Sigmoid colon (tissue), 7 donors: Measurements from ENCODE around the gene ARHGAP10. TPM values are rescaled to one million over a fixed set of nuclear protein-coding genes. Genes with fewer than 3 reads are reported as not detected.
"Not testable (repeated sequence)": the region's sequence is repeated elsewhere in the genome, so short reads cannot be mapped to it uniquely, and the experiment has no call there.

ENCODE experiments used
- DNase-seq: peaks from one replicate; pipeline ENCODE4 v3.0.0-alpha.2; 2019
- H3K27ac ChIP-seq, 4 donors: fragments of 200-600 bp; sonication (generic); one replicate each; pipeline ENCODE4 v1.5.1; 2016 to 2019; ENCODE audit warnings: mild to moderate bottlenecking in 1 of 4
- H3K27me3 ChIP-seq, 3 donors: fragments of 200-600 bp; sonication (generic); one replicate each; pipeline ENCODE4 v1.5.1; 2019; ENCODE audit warnings: mild to moderate bottlenecking in 1 of 3
- H3K36me3 ChIP-seq, 4 donors: fragments of 200-600 bp; sonication (generic); one replicate each; pipeline ENCODE4 v1.5.1; 2016 to 2019
- H3K4me1 ChIP-seq, 4 donors: fragments of 200-600 bp; sonication (generic); one replicate each; pipeline ENCODE4 v1.5.1; 2017 to 2019
- H3K4me3 ChIP-seq, 4 donors: fragments of 200-600 bp; sonication (generic); one replicate each; pipeline ENCODE4 v1.5.1; 2017 to 2019; ENCODE audit warnings: mild to moderate bottlenecking in 2 of 4, moderate library complexity in 1 of 4
- H3K9me3 ChIP-seq, 4 donors: fragments of 200-600 bp in 3 of 4; sonication (generic) in 3 of 4; one replicate each; pipeline versions ENCODE4 v1.5.1 to v1.6.1; 2013 to 2019
- EP300 ChIP-seq, 4 donors: sonication (generic); formaldehyde crosslinking; IDR thresholded peaks; one replicate each; pipeline ENCODE4 v1.6.1; 2017; ENCODE audit warnings: antibody characterized with exemption in 4 of 4
- POLR2A ChIP-seq, 2 donors: fragments of 450-650 bp; IDR thresholded peaks; one replicate each; pipeline ENCODE4 v1.6.1; 2016; ENCODE audit warnings: antibody characterized with exemption in 2 of 2, mild to moderate bottlenecking in 2 of 2, moderate library complexity in 2 of 2
- POLR2AphosphoS5 ChIP-seq, 4 donors: sonication (generic); formaldehyde crosslinking; IDR thresholded peaks; one replicate each; pipeline ENCODE4 v1.6.1; 2017; ENCODE audit warnings: antibody characterized with exemption in 4 of 4
- WGBS, 2 donors: extraction: QIAGEN DNeasy Blood & Tissue Kit; methylation state at CpG; one replicate each; pipeline ENCODE4 v1.1.7; 2013; 5-methylcytosine and 5-hydroxymethylcytosine counted together
- intact Hi-C: fragments of 100-400 bp; cut with DNase I; formaldehyde crosslinking; loops from one replicate; pipeline ENCODE4 v1.15.1; 2023
- polyA plus RNA-seq, 3 donors: library from polyadenylated mRNA; stranded (reverse); fragments of 200-250 nt; gene quantifications; one replicate each; pipeline ENCODE4 v1.2.3, GENCODE V29; 2013
- total RNA-seq, 4 donors: library from RNA; depleted of rRNA; stranded (reverse); fragments of >200 nt; gene quantifications; one replicate each; pipeline ENCODE4 v1.1.0, GENCODE V29; 2016
- TF ChIP-seq, protein P1 (sequence below), 4 experiments: fragments of 450-650 bp in 3 of 4; fragments of 200-600 bp in 1 of 4; IDR thresholded peaks; one replicate each; pipeline ENCODE4 v1.5.1; 2016 to 2019; ENCODE audit warnings: antibody characterized with exemption in 4 of 4, mild to moderate bottlenecking in 3 of 4, moderate library complexity in 2 of 4
- donor health status: healthy with polysubstance abuse.
- donor health status: Bipolar disorder and iron deficiency.
- donor health status: healthy.

ARHGAP10 gene
- total and polyA plus RNA-seq, 7 donors = 3.0 to 158 (median 123) TPM

DNA sequence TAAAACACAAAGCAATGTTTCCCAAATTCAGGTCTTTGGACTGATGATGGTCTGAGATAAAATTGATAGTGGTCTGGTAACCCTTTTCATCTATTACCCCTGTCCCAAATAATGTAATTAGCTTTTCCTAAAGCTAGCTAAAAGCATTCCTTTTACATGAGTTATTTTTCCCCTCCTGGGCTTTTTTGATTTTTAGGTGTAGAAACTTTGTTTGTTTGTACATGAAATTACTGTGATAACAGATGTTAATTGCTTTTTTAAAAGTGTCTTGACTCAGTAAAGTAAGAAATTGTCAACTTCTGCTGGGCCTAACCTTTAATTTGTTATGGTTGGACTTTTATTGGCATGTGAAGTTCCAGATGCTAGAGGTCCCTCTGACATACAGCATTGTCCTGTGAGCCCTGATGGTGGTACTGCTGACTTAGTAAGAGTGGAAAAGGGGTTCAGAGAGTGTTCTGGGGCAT lies 145.5 kb downstream of the ARHGAP10 start:
- Histone ChIP-seq H3K4me1 (no peaks in the 10 kb centered on the region), H3K27ac (no peak overlapping the region), H3K4me3 (no peak overlapping the region), H3K36me3 (peaks cover 16 to 70% (median 22%) of the 10 kb centered on the region in 4 donors), H3K27me3 (no peaks in the 10 kb centered on the region), H3K9me3 (no peaks in the 10 kb centered on the region)
- intact Hi-C loops = no loop called here
- DNase-seq = no peak
- TF ChIP-seq POLR2AphosphoS5 (IDR thresholded peaks at IDR 0.05) (no peak), EP300 (IDR thresholded peaks at IDR 0.05) (no peak), POLR2A (IDR thresholded peaks at IDR 0.05) (no peak)
- TF ChIP-seq, protein P1, sequence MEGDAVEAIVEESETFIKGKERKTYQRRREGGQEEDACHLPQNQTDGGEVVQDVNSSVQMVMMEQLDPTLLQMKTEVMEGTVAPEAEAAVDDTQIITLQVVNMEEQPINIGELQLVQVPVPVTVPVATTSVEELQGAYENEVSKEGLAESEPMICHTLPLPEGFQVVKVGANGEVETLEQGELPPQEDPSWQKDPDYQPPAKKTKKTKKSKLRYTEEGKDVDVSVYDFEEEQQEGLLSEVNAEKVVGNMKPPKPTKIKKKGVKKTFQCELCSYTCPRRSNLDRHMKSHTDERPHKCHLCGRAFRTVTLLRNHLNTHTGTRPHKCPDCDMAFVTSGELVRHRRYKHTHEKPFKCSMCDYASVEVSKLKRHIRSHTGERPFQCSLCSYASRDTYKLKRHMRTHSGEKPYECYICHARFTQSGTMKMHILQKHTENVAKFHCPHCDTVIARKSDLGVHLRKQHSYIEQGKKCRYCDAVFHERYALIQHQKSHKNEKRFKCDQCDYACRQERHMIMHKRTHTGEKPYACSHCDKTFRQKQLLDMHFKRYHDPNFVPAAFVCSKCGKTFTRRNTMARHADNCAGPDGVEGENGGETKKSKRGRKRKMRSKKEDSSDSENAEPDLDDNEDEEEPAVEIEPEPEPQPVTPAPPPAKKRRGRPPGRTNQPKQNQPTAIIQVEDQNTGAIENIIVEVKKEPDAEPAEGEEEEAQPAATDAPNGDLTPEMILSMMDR (IDR thresholded peaks at IDR 0.05) = no peak

DNA sequence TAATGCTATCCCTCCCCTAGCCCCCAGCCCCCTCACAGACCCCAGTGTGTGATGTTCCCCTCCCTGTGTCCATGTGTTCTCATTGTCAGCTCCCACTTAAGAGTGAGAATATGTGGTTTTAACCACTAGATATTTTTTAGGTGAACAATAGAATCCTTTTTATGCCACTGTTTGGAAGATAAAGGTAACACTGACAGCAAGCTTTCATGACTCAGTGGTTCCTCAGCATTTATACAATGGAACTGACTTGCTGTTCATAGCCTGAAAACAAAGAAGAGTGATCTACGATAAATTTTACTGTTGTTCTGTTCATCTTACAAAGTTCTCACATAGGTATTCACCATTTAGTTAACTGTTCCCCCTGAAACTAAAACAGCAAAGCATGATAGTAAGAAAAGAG lies 147.8 kb downstream of the ARHGAP10 start:
- Histone ChIP-seq H3K4me1 (no peaks in the 10 kb centered on the region), H3K27me3 (no peaks in the 10 kb centered on the region), H3K4me3 (no peak overlapping the region), H3K27ac (no peak overlapping the region), H3K36me3 (peaks cover 13 to 78% (median 16%) of the 10 kb centered on the region in 4 donors), H3K9me3 (no peaks in the 10 kb centered on the region)
- no peak for TF ChIP-seq POLR2A (IDR thresholded peaks at IDR 0.05)
- TF ChIP-seq POLR2AphosphoS5 (IDR thresholded peaks at IDR 0.05) = no peak
- TF ChIP-seq, protein P1 (IDR thresholded peaks at IDR 0.05) = no peak
- no peak for TF ChIP-seq EP300 (IDR thresholded peaks at IDR 0.05)
- WGBS, 2 donors = 97 to 100% methylated on average over 1 of the region's 1 CpG
- intact Hi-C loops = no loop called here
- no peak for DNase-seq

DNA sequence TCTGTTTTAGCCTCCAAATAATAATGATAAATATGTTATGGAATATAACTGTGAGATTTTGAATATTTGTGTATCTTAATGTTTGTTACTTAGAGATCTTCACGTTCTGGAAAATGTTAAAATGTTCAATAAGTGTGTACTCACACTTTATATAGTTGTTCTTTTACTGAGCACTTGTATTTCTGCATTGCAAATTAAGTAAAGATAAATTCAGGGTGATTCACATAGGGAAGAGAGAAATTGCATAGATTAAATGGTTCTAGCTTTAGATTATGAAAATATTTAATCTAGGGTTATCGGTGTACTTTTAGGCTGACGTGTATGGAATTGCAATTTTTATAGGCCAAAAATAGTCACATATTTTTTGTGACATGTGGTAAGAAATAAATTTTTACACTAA lies 148.6 kb downstream of the ARHGAP10 start:
- no peaks in the 10 kb centered on the region for H3K9me3 ChIP-seq
- H3K27me3 ChIP-seq = no peaks in the 10 kb centered on the region
- no peak for DNase-seq
- no peak overlapping the region for H3K4me3 ChIP-seq
- H3K36me3 ChIP-seq = peaks cover 6 to 76% (median 9%) of the 10 kb centered on the region in 4 donors
- TF ChIP-seq, protein P1 (IDR thresholded peaks at IDR 0.05) = no peak
- TF ChIP-seq POLR2AphosphoS5 (IDR thresholded peaks at IDR 0.05) (no peak), POLR2A (IDR thresholded peaks at IDR 0.05) (no peak), EP300 (IDR thresholded peaks at IDR 0.05) (no peak)
- intact Hi-C loops = no loop called here
- H3K27ac ChIP-seq = no peak overlapping the region
- H3K4me1 ChIP-seq = no peaks in the 10 kb centered on the region
- 96% methylated on average over 3 of the region's 3 CpGs for WGBS, 2 donors

GRCh38 chr4:147884536-147884935 lies 152.6 kb downstream of the ARHGAP10 start:
- H3K27me3 ChIP-seq = no peaks in the 10 kb centered on the region
- no peaks in the 10 kb centered on the region for H3K9me3 ChIP-seq
- no peaks in the 10 kb centered on the region for H3K4me1 ChIP-seq
- intact Hi-C loops = no loop called here
- TF ChIP-seq POLR2AphosphoS5 (IDR thresholded peaks at IDR 0.05) (no peak), POLR2A (IDR thresholded peaks at IDR 0.05) (no peak), EP300 (IDR thresholded peaks at IDR 0.05) (no peak)
- TF ChIP-seq, protein P1 (IDR thresholded peaks at IDR 0.05) = no peak
- 93 to 94% methylated on average over 2 of the region's 2 CpGs for WGBS, 2 donors
- DNase-seq = no peak
- no peak overlapping the region for H3K4me3 ChIP-seq
- peaks cover 0 to 91% (median 7%) of the 10 kb centered on the region in 4 donors for H3K36me3 ChIP-seq
- H3K27ac ChIP-seq = no peak overlapping the region

DNA sequence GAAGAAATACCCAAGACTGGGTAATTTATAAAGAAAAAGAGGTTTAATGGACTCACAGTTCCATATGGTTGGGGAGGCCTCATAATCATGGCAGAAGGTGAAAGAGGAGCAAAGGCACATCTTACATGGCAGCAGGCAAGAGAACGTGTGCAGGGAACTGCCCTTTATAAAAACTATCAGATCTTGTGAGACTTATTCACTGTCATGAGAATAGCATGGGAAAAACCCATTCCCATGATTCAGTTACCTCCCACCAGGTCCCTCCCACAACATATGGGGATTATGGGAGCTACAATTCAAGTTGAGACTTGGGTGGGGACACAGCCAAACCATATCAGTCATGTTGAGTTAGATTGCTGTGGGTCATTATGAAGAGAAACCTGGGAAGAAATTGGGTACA lies 153.3 kb downstream of the ARHGAP10 start:
- H3K4me1 ChIP-seq, H3K27me3 ChIP-seq, DNase-seq, intact Hi-C loops, H3K27ac ChIP-seq, H3K4me3 ChIP-seq, H3K9me3 ChIP-seq: not testable (repeated sequence)
- H3K36me3 ChIP-seq = peaks cover 0 to 84% (median 7%) of the 10 kb centered on the region in 4 donors
- WGBS, 2 donors = 93 to 96% methylated on average over 1 of the region's 1 CpG
